CD4-positive, alpha-beta T cell treated with Interferon alpha-2 for 1 hour (primary cell): Measurements from ENCODE around the gene TNFRSF1A.
"Not testable (repeated sequence)": the region's sequence is repeated elsewhere in the genome, so short reads cannot be mapped to it uniquely, and the experiment has no call there.

Experiments
- DNase-seq, 2 donors: peaks; one replicate each; pipeline ENCODE4 v3.0.0-alpha.2; 2020 to 2022

The TNFRSF1A gene

GRCh38 chr12:6301721-6302120 lies 40.2 kb downstream of the TNFRSF1A start:
- DNase-seq = no peak

- no peak for DNase-seq
Measured at GRCh38 chr12:6297170-6297569, 44.7 kb downstream of the TNFRSF1A start.

- DNase-seq = no peak
Measured at GRCh38 chr12:6295094-6295811, 46.6 kb downstream of the TNFRSF1A start.

- DNase-seq = no peak
Measured at GRCh38 chr12:6294156-6295093, 47.5 kb downstream of the TNFRSF1A start.

DNA sequence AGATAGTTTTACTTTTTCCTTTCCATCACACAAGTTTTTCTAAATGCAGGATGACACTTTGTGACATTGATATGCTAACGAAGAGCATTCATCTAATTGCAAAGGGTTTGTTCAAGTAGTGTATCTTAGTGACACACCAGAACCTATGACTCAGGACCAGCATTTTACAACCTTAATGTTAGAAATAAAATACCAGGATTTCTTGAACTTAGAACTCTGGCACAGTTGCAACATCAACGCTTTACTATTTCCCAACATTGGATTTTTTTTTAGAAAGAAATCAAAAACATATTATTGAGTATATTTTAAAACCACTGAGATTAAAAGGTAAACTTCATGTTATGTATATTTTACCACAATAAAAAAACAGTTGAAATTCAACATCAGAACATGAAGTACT lies 49.3 kb downstream of the TNFRSF1A start:
- no peak for DNase-seq

- not testable (repeated sequence) for DNase-seq
Measured at GRCh38 chr12:6289906-6290305, 52.0 kb downstream of the TNFRSF1A start.

- DNase-seq = not testable (repeated sequence)
Measured at GRCh38 chr12:6289081-6289480, 52.8 kb downstream of the TNFRSF1A start.

- no peak for DNase-seq
Measured at GRCh38 chr12:6288235-6288634, 53.6 kb downstream of the TNFRSF1A start.

GRCh38 chr12:6285532-6286306 lies 56.2 kb downstream of the TNFRSF1A start:
- no peak for DNase-seq

- DNase-seq = peak; percentile 46 to 71
Measured at GRCh38 chr12:6285063-6285477, 56.8 kb downstream of the TNFRSF1A start.

DNA sequence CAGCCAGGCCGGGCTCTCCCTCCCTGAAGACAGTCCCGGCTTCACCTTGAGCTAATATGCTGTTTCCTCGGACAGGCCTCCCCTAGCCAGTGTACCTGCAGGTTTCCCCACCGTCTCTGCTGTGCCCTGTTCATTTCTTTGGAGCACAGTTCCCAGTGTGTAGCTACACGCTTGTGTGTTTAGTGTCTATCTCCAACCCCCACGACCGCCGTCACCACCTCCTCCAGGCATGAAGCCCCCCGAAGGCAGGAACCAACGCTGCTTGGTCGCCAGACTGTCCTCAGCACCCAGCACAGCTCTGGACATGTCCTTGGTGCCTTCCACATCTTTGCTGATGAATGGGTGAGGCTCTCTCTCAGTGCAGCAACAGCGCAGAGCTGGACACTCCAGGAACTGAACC lies 57.6 kb downstream of the TNFRSF1A start:
- no peak for DNase-seq

GRCh38 chr12:6282453-6282840 lies 59.4 kb downstream of the TNFRSF1A start:
- DNase-seq = no peak

- DNase-seq = no peak
Measured at GRCh38 chr12:6281081-6281809, 60.6 kb downstream of the TNFRSF1A start.

DNA sequence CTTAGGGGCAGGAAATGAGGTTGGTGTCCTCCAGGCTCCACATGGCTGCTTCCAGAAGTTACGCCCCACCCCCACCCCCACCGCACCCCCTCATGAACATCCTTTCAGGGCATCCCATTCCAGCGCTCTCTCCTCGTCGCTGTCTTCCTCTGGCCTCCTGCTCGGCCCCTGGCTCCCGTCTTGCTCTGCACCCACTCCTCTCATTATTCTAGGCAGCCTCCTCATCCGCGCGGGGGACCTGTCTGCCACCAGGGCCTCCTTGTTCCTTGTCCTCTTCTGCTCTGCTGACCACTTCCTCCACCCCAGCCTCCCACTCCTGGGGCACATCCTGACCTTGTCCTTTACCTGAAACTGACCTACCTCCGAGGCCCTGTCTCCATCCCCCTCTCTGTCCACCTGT lies 61.2 kb downstream of the TNFRSF1A start:
- DNase-seq = no peak

GRCh38 chr12:6280053-6280469 lies 61.8 kb downstream of the TNFRSF1A start:
- no peak for DNase-seq

DNA sequence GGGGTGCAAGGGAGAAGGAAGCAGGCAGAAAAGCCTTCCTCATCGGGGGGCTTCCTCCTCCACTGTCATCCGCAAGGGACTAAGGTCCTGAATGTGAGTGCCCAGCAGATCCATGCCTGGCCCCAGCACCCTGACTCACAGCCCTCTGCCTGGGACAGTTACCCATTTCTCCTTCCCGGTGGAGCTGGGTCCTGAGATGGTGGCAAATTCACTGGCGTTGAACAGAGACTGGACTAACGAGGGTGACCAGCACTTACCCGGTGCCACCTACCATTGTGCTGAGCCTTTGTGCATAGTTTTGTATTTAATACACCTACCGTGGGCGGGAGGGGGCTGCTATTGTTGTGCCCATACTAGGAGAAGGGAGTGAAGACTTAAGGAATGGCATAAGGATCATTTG lies 62.2 kb downstream of the TNFRSF1A start:
- DNase-seq = no peak

- DNase-seq = no peak
Measured at GRCh38 chr12:6279256-6279628, 62.6 kb downstream of the TNFRSF1A start.
